Naive B cell (primary cell): ENCODE measurements around the gene SEMA4C. TPM values are rescaled to one million over a fixed set of nuclear protein-coding genes. Genes with fewer than 3 reads are reported as not detected.
"Not testable (repeated sequence)": the region's sequence is repeated elsewhere in the genome, so short reads cannot be mapped to it uniquely, and the experiment has no call there.

ENCODE experiments used
- ATAC-seq, 2 donors: fragments of 150-1000 bp; cut with Tn5 transposase; 2 replicates each; pipeline ENCODE4 v1.10.0; 2021; ENCODE audit warnings: low read depth in 2 of 2, mild to moderate bottlenecking in 2 of 2, moderate library complexity in 2 of 2
- DNase-seq: peaks from one replicate; pipeline ENCODE4 v3.0.0; 2022
- H3K27ac Mint-ChIP-seq, 6 donors: one replicate each; pipeline ENCODE4 v1.8.0; 2020 to 2022; ENCODE audit warnings: mild to moderate bottlenecking in 6 of 6, mixed read lengths in 6 of 6, moderate library complexity in 5 of 6, inconsistent platforms in 2 of 6
- H3K27me3 Mint-ChIP-seq, 3 donors: one replicate each; pipeline ENCODE4 v1.8.0; 2021 to 2022; ENCODE audit warnings: mixed read lengths in 3 of 3, mild to moderate bottlenecking in 1 of 3
- H3K36me3 Mint-ChIP-seq, 2 donors: one replicate each; pipeline ENCODE4 v1.8.0; 2020 to 2022; ENCODE audit warnings: mixed read lengths in 2 of 2, inconsistent platforms in 1 of 2, mild to moderate bottlenecking in 1 of 2
- H3K4me1 Mint-ChIP-seq, 3 donors: one replicate each; pipeline ENCODE4 v1.8.0; 2020 to 2022; ENCODE audit warnings: mixed read lengths in 3 of 3, inconsistent platforms in 1 of 3, mild to moderate bottlenecking in 1 of 3, moderate library complexity in 1 of 3
- H3K4me3 Mint-ChIP-seq, 8 donors: one replicate each; pipeline ENCODE4 v1.8.0; 2020 to 2022; ENCODE audit warnings: mild to moderate bottlenecking in 8 of 8, mixed read lengths in 8 of 8, moderate library complexity in 8 of 8, inconsistent platforms in 2 of 8
- H3K9me3 Mint-ChIP-seq, 7 donors: one replicate each; pipeline ENCODE4 v1.8.0; 2020 to 2022; ENCODE audit warnings: mixed read lengths in 7 of 7, mild to moderate bottlenecking in 5 of 7, inconsistent platforms in 2 of 7, moderate library complexity in 1 of 7
- polyA plus RNA-seq, 6 donors: library from polyadenylated mRNA; unstranded; fragments of 300-500 nt; fragmentation: Illumina TruSeq; gene quantifications; one replicate each; pipeline ENCODE4 v1.2.3, GENCODE V29; 2021; ENCODE audit warnings: low read depth in 6 of 6

SEMA4C gene
- polyA plus RNA-seq, 6 donors from 2014 or later: 0.82 TPM; not detected in 5

DNA sequence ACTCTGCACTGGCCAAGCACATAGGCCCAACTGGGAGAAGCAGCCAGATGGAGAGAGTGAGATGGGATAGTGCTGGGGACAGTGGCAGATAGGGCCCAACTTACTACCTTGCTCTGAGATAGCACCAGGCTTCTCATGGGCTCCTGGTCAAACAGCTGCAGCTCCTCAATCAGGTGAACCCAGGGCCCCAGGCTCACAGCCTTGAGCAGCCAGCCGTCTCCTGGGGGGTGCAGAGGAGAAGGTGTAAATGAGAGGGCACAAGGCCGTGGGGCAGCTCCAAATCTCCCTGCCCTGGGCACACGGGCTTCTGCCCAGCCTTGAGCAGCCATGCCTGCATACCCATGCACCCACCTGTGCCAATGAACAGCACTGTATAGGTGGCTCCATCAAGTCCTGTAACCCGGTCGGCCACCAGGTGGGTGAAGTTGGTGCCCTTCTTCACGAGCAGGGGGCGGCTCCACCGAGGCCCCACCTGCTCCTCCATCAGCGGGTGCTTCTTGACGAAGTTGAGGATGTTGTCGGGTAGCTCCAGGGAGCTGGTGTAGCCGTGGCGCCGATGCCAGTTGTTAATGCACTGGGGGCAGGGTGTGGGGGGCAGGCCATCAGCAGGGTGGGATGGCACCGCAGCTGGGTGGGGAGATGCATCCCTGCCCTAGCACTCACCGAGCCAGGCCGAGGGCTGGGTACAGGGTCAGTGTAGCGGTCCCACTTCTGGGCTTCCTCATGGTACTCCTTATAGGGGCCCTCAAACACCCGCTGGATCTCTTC is 6.1 kb downstream of the SEMA4C start:
- Mint-ChIP-seq H3K27me3 (peaks cover 14 to 50% (median 27%) of the 10 kb centered on the region in 3 donors), H3K4me3 (no peak overlapping the region), H3K27ac (peak overlapping the region in 2 of 6 donors; percentile 44 to 80), H3K4me1 (peaks cover 7 to 28% (median 19%) of the 10 kb centered on the region in 3 donors), H3K36me3 (no peaks in the 10 kb centered on the region), H3K9me3 (no peaks in the 10 kb centered on the region)
- DNase-seq (no peak), ATAC-seq (no peak)

GRCh38 chr2:96863056-96863455 is 6.8 kb downstream of the SEMA4C start:
- DNase-seq, H3K36me3 Mint-ChIP-seq, ATAC-seq, H3K9me3 Mint-ChIP-seq: not testable (repeated sequence)
- H3K4me3 Mint-ChIP-seq: peak overlapping the region in 1 of 8 donors; percentile 37
- peaks cover 12 to 46% (median 26%) of the 10 kb centered on the region in 3 donors for H3K27me3 Mint-ChIP-seq
- H3K4me1 Mint-ChIP-seq: peaks cover 4 to 28% (median 17%) of the 10 kb centered on the region in 3 donors
- peak overlapping the region in 1 of 6 donors; percentile 44 for H3K27ac Mint-ChIP-seq

DNA sequence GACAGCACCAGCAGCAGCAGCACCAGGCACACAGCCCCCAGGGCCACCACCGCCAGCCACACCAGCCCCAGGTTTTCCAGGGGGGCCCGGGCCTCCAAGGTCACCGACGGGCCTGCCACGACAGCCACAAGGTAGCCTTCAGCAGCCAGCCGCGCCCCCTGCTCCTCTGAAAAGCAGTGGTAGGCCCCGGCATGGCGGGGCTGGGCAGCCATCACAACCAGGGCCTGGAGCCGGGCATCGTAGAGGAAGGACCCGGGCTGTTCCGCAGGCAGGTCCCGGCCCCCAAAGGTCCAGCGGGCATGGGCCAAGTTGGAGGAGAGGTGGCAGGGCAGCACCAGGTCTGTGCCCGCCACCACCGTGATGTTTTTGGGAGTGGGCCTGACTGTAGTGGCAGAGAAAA is 8.8 kb downstream of the SEMA4C start:
- Mint-ChIP-seq H3K27ac (no peak overlapping the region), H3K4me1 (peaks cover 11 to 28% (median 16%) of the 10 kb centered on the region in 3 donors), H3K4me3 (peak overlapping the region in 1 of 8 donors; percentile 24), H3K9me3 (no peaks in the 10 kb centered on the region), H3K27me3 (peaks cover 6 to 26% (median 9%) of the 10 kb centered on the region in 3 donors), H3K36me3 (no peaks in the 10 kb centered on the region)
- no peak for ATAC-seq
- no peak for DNase-seq

GRCh38 chr2:96860065-96861029 is 9.5 kb downstream of the SEMA4C start:
- Mint-ChIP-seq H3K4me3 (peak overlapping the region in 1 of 8 donors; percentile 90), H3K9me3 (no peaks in the 10 kb centered on the region), H3K27me3 (peaks cover 2 to 19% (median 6%) of the 10 kb centered on the region in 3 donors), H3K36me3 (no peaks in the 10 kb centered on the region), H3K4me1 (peaks cover 11 to 28% (median 21%) of the 10 kb centered on the region in 3 donors), H3K27ac (peak overlapping the region in 1 of 6 donors; percentile 39)
- no peak for DNase-seq
- no peak for ATAC-seq

DNA sequence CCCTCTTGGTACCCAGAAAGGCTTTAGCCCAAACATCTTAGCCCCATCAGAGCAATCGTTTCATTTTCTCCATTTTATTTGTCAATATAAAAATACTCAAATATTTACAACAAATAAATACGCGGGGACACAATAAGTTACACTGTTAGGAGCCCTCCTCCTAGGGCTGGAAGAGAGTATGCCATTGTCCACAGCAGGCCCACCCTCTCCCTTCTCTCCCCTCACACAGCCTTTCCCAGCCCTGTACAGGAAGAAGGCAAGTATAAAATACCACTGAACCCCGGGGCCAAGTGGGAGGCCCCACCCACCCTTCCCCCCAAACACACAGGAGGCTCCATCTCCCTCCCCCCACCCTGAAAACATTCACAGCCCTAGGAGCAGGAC is 10.2 kb downstream of the SEMA4C start:
- Mint-ChIP-seq H3K27ac (peak overlapping the region in 2 of 6 donors; percentile 72 to 90), H3K4me1 (peaks cover 15 to 28% (median 25%) of the 10 kb centered on the region in 3 donors), H3K27me3 (peaks cover 0 to 12% (median 6%) of the 10 kb centered on the region in 3 donors), H3K36me3 (no peaks in the 10 kb centered on the region), H3K9me3 (no peaks in the 10 kb centered on the region), H3K4me3 (peak overlapping the region in 6 of 8 donors; percentile 87 to 94 (median 89))
- DNase-seq: no peak
- no peak for ATAC-seq

GRCh38 chr2:96859099-96859649 is 10.7 kb downstream of the SEMA4C start:
- ATAC-seq (no peak), DNase-seq (no peak)
- Mint-ChIP-seq H3K4me3 (peak overlapping the region; percentile 84 to 94 (median 89)), H3K9me3 (no peaks in the 10 kb centered on the region), H3K36me3 (no peaks in the 10 kb centered on the region), H3K27ac (peak overlapping the region in 3 of 6 donors; percentile 72 to 90 (median 87)), H3K27me3 (peaks cover 0 to 9% (median 6%) of the 10 kb centered on the region in 3 donors), H3K4me1 (peaks cover 15 to 28% (median 28%) of the 10 kb centered on the region in 3 donors)

GRCh38 chr2:96857667-96858372 is 12.1 kb downstream of the SEMA4C start, which contains the start of gene ANKRD39:
TSS of gene ANKRD39 (minus strand) at chr2:96858016. CDS start at chr2:96857987, 29 bp downstream.
- H3K36me3 Mint-ChIP-seq: peaks cover 0 to 6% of the 10 kb centered on the region in 2 donors
- H3K4me1 Mint-ChIP-seq: peaks cover 15 to 28% (median 28%) of the 10 kb centered on the region in 3 donors
- H3K27me3 Mint-ChIP-seq: peaks cover 0 to 4% (median 0%) of the 10 kb centered on the region in 3 donors
- H3K4me3 Mint-ChIP-seq: peak within 1 kb of the TSS; percentile 84 to 94 (median 90)
- ATAC-seq (peak; percentile 90), DNase-seq (peak; percentile 99)
- no peaks in the 10 kb centered on the region for H3K9me3 Mint-ChIP-seq
- peak within 1 kb of the TSS; percentile 51 to 90 (median 84) for H3K27ac Mint-ChIP-seq

DNA sequence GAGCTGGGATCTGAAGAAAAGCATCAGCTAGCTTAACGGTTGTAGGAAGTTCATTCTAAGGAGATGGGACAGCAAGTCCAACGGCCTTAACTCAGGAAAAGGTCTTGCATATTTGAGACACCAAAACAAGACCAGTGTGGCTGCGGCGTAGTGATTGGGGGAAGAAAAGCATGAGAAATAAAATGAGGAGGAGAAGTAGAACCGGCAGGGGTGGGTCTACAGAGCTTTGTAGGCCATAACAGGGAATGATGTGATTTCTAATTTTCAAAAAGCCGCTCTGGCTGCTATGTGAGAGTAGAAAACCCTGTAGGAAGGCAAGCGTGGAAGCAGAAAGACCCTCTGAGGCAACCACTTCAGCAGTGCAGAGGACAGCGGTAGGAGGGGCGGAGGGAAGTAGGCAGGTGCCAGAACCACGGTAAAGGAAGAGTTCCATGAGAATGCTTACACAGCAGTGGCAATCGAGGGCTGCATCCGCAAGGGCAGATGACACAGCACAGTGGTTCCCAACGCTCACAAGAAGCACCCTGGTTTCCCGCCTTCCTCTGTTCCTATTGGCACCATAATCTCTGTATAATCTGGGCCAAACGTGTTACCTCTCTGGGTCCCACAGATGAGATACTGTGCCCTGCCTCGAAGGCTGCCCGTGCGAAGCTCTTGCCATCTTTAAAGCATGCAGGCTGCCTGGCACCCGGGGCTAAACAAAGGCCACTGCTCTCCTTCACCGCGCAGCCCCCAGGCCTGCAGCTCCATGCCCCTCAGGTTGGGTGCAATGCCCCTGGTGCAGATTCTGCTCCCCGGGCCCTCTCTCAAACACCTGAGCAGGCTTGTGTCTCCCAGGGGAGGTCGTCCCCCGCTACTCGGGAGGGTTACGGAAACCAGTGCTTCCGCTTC is 12.9 kb downstream of the SEMA4C start:
- DNase-seq (no peak), ATAC-seq (no peak)
- Mint-ChIP-seq H3K36me3 (peaks cover 0 to 11% of the 10 kb centered on the region in 2 donors), H3K9me3 (no peaks in the 10 kb centered on the region), H3K4me1 (peaks cover 15 to 29% (median 28%) of the 10 kb centered on the region in 3 donors), H3K4me3 (peak overlapping the region; percentile 84 to 94 (median 90)), H3K27ac (peak overlapping the region; percentile 37 to 90 (median 84)), H3K27me3 (peaks cover 0 to 4% (median 0%) of the 10 kb centered on the region in 3 donors)

GRCh38 chr2:96853321-96853720 is 16.6 kb downstream of the SEMA4C start:
- no peak for ATAC-seq
- Mint-ChIP-seq H3K4me1 (peaks cover 15 to 26% (median 18%) of the 10 kb centered on the region in 3 donors), H3K9me3 (no peaks in the 10 kb centered on the region), H3K27ac (no peak overlapping the region), H3K36me3 (peaks cover 0 to 11% of the 10 kb centered on the region in 2 donors), H3K27me3 (no peaks in the 10 kb centered on the region), H3K4me3 (no peak overlapping the region)
- DNase-seq: no peak

DNA sequence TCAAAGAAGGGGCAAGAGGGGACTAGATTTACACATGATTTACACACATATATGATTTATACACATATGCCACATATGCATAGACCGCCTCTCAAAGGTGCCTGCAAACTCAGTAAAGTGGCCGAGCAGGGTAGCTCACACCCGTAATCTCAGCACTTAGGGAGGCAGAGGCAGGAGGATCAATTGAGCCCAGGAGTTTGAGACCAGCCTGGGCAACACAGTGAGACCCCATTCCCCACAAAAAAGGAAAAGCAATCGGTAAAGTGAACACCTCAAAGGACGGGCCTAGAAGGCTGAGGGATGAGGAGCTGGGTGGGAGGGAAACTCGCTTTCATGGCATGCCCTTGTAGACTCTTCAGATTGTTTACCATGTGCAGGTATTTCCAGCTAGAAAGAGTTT is 17.2 kb downstream of the SEMA4C start:
- H3K36me3 Mint-ChIP-seq: peaks cover 0 to 11% of the 10 kb centered on the region in 2 donors
- no peak overlapping the region for H3K27ac Mint-ChIP-seq

GRCh38 chr2:96848264-96848663 is 21.6 kb downstream of the SEMA4C start:
- Mint-ChIP-seq H3K4me3 (no peak overlapping the region), H3K9me3 (no peaks in the 10 kb centered on the region), H3K4me1 (peaks cover 3 to 9% (median 5%) of the 10 kb centered on the region in 3 donors), H3K36me3 (peaks cover 0 to 9% of the 10 kb centered on the region in 2 donors), H3K27ac (no peak overlapping the region), H3K27me3 (no peaks in the 10 kb centered on the region)
- ATAC-seq: no peak
- no peak for DNase-seq

More for the DNA sequence above, 17.2 kb downstream of the SEMA4C start:
- no peaks in the 10 kb centered on the region for H3K9me3 Mint-ChIP-seq
- peaks cover 15 to 26% (median 15%) of the 10 kb centered on the region in 3 donors for H3K4me1 Mint-ChIP-seq
- H3K4me3 Mint-ChIP-seq: peak overlapping the region in 1 of 8 donors; percentile 17
- no peak for ATAC-seq
- DNase-seq: no peak
- H3K27me3 Mint-ChIP-seq: no peaks in the 10 kb centered on the region
